Pons (tissue), 1 donor: ENCODE results near the gene SLC41A3.
"Not testable (repeated sequence)": the region's sequence is repeated elsewhere in the genome, so short reads cannot be mapped to it uniquely, and the experiment has no call there.

Experiments used
- DNase-seq: peaks from one replicate; pipeline ENCODE4 v3.0.0-alpha.2; 2016; ENCODE audit warnings: low spot score

Gene SLC41A3

GRCh38 chr3:126053949-126054569 lies 29.9 kb downstream of the SLC41A3 start:
- DNase-seq = no peak

- no peak for DNase-seq
Observed at GRCh38 chr3:126053513-126053912, 30.4 kb downstream of the SLC41A3 start.

GRCh38 chr3:126052196-126053058 lies 31.5 kb downstream of the SLC41A3 start:
- DNase-seq = no peak

- DNase-seq = no peak
Observed at GRCh38 chr3:126051741-126052140, 32.2 kb downstream of the SLC41A3 start.

GRCh38 chr3:126051234-126051633 lies 32.7 kb downstream of the SLC41A3 start:
- no peak for DNase-seq

GRCh38 chr3:126050626-126051025 lies 33.3 kb downstream of the SLC41A3 start:
- no peak for DNase-seq

GRCh38 chr3:126050050-126050392 lies 33.9 kb downstream of the SLC41A3 start:
- DNase-seq = no peak

- no peak for DNase-seq
Observed at GRCh38 chr3:126049289-126050049, 34.5 kb downstream of the SLC41A3 start.

GRCh38 chr3:126040386-126040785 lies 43.5 kb downstream of the SLC41A3 start:
- DNase-seq = no peak

- no peak for DNase-seq
Observed at GRCh38 chr3:126039870-126040269, 44.1 kb downstream of the SLC41A3 start.

GRCh38 chr3:126038791-126039190 lies 45.1 kb downstream of the SLC41A3 start:
- DNase-seq = not testable (repeated sequence)

GRCh38 chr3:126036056-126036549 lies 47.8 kb downstream of the SLC41A3 start:
- DNase-seq = no peak

GRCh38 chr3:126035362-126036050 lies 48.4 kb downstream of the SLC41A3 start:
- no peak for DNase-seq

- no peak for DNase-seq
Observed at GRCh38 chr3:126034481-126035361, 49.2 kb downstream of the SLC41A3 start.

- no peak for DNase-seq
Observed at GRCh38 chr3:126033765-126034164, 50.2 kb downstream of the SLC41A3 start.

- no peak for DNase-seq
Observed at GRCh38 chr3:126033051-126033745, 50.7 kb downstream of the SLC41A3 start.

- DNase-seq = no peak
Observed at GRCh38 chr3:126031981-126032471, 51.9 kb downstream of the SLC41A3 start.

GRCh38 chr3:126030455-126030854 lies 53.5 kb downstream of the SLC41A3 start:
- DNase-seq = no peak

- DNase-seq = no peak
Observed at GRCh38 chr3:126029241-126029640, 54.7 kb downstream of the SLC41A3 start.

- no peak for DNase-seq
Observed at GRCh38 chr3:126028096-126028495, 55.8 kb downstream of the SLC41A3 start.
